Right lobe of liver (tissue), 4 donors: ENCODE data around the gene HES2.

Experiments used
- CTCF ChIP-seq, 4 donors: fragments of 200-600 bp in 3 of 4; fragments of 450-650 bp in 1 of 4; IDR thresholded peaks; one replicate each; pipeline versions ENCODE4 v1.5.1 to v1.8.0; 2016 to 2022; ENCODE audit warnings: antibody characterized with exemption in 4 of 4, mild to moderate bottlenecking in 2 of 4
- POLR2A ChIP-seq: fragments of 450-650 bp; IDR thresholded peaks from one replicate; pipeline ENCODE4 v1.6.1; 2017; ENCODE audit warnings: antibody characterized with exemption, mild to moderate bottlenecking
- donor health status: DM: no; HTN: no; CAD: no.
- donor health status: DM: no; HTN: no; CAD: no.
- donor health status: DM: no; HTN: yes; CAD: no.

GRCh38 chr1:6465461-6466005, 45.8 kb upstream of the HES2 start:
- no peak for TF ChIP-seq CTCF (IDR thresholded peaks at IDR 0.05)
- no peak for TF ChIP-seq POLR2A
